ENCODE measurements around the gene HOXD12. TPM values are rescaled to one million over a fixed set of nuclear protein-coding genes. Genes with fewer than 3 reads are reported as not detected.

The HOXD12 gene
- total RNA-seq, 1 experiment from 2014 or later = not detected

- no peak for DNase-seq (ENCODE audit: low spot score)
These were observed 19.2 kb downstream of the HOXD12 start for GRCh38 chr2:176118601-176119339.

- no peak for DNase-seq (ENCODE audit: low spot score)
These were observed 21.0 kb downstream of the HOXD12 start for GRCh38 chr2:176120364-176121189.

GRCh38 chr2:176121190-176122051 lies 21.8 kb downstream of the HOXD12 start:
- DNase-seq (ENCODE audit: low spot score) = no peak

DNA sequence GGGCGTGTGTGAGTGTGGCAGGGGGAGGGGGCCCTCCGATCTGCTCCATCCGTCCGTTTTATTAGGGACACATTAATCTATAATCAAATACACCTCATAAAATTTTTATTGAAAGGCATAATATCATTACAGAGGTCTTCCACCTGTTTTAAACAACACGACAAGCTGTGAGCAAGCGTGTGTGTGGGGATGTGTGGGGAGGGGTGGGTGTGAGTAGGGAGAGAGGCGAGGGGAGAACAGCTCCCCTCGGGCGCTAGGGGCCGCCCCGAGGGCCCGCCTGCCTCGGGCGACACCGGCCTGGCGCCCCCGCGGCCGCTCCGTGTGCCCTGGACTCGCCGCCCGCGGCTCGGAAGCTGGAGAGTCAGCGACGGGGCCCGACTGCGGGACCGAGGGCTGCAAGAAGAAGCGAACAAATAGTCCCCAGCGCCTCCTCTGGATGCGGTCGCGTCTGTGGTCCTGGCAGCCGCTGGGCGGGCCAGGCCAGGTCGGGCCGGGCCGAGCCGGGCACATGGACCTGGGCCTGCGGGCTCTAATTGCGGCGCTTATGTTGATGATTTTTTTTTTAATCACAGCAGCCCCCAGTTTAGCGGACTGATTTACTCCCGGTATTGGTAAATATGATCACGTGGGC lies 22.6 kb downstream of the HOXD12 start:
- no peak for DNase-seq (ENCODE audit: low spot score)

DNA sequence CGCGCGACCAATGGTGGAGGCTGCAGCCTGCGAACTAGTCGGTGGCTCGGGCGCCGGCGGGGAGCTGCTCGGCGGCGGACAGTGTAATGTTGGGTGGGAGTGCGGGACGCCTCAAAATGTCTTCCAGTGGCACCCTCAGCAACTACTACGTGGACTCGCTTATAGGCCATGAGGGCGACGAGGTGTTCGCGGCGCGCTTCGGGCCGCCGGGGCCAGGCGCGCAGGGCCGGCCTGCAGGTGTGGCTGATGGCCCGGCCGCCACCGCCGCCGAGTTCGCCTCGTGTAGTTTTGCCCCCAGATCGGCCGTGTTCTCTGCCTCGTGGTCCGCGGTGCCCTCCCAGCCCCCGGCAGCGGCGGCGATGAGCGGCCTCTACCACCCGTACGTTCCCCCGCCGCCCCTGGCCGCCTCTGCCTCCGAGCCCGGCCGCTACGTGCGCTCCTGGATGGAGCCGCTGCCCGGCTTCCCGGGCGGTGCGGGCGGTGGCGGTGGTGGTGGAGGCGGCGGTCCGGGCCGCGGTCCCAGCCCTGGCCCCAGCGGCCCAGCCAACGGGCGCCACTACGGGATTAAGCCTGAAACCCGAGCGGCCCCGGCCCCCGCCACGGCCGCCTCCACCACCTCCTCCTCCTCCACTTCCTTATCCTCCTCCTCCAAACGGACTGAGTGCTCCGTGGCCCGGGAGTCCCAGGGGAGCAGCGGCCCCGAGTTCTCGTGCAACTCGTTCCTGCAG lies 23.3 kb downstream of the HOXD12 start, which contains the start of gene HOXD9:
TSS of gene HOXD9 (plus strand) at position 37 of the 728 bp plus-strand sequence. CDS start at position 87, 50 bp downstream.
- no peak for DNase-seq (ENCODE audit: low spot score)

- DNase-seq (ENCODE audit: low spot score) = no peak
These were observed 24.0 kb downstream of the HOXD12 start for GRCh38 chr2:176123411-176124109.

DNA sequence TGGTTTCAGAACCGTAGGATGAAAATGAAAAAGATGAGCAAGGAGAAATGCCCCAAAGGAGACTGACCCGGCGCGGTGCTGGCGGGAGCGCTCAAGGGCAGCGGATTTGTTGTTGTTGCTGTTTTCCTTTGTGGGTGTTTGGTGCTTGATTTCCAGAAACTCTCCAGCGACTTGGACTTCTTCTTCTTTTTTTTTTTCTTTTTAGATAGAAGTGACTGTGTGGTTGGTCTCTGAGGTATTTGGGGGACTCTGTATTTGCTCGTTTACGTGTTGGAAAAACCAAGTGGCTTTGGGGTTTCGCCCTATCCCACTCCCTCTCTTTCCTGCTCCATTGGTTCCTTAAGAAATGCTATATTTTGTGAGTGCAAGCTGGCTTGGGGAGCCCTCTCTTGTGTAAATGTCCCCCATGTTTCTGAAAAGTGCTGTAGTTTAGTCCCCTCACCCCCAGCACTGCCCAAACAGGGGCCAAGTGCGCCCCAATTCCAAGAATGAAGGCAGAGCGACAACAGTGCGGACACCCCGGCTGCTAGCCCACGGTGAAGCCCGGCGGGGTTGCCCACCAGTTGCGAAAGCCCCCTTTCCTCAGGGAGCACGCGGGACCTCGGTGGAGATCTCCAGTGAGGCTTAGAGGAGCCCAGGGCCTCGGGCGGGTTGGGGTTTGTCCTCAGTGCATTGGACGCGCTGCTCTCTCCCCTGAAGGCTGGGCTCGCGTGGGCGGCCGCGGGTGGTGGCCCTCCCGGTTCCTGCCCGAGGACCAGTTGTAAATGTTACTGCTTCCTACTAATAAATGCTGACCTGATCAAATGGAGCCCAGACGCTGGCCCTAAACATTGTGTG lies 24.7 kb downstream of the HOXD12 start:
- no peak for DNase-seq (ENCODE audit: low spot score)

DNA sequence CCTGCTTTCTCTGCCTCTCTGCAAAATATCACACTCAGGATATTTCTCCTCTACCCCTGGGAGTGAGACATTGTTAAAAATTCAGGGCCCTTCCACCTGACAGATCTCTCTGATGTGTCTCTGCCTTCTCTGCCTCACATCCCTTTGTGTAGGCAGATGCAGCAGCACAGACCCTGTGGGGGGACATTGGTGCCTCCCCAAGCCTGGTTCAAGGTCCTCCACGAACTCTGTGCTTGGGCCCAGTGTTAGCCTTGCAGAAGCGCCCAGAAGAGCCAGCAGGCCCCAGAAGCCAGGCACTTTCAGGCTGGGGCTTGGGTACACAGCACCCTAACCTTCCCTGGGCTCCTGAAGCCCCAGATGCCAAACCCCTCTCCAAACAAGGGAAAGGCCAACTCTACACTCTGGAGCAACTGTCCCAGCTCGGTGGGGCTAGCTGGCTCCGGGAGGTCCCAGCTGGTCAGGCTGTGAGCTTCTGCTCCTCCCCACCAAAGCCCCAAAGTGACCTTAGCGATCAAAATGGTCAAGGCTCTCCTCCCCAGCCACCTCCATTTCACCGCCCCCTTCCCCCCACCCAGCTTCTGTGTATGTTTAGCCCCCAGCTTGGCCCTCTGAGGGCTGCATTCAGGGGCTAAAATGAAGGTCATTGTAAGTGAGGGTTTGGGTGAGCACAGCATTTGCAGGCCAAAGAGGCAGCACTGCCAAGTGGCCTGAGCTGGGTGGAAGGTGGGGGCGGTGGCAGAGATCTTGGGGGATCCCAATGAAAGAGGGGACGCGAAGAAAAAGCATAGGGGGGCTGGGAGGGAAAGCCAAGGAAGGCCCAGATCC lies 25.6 kb downstream of the HOXD12 start:
- no peak for DNase-seq (ENCODE audit: low spot score)

GRCh38 chr2:176125772-176126054 lies 26.1 kb downstream of the HOXD12 start:
- no peak for DNase-seq (ENCODE audit: low spot score)

DNA sequence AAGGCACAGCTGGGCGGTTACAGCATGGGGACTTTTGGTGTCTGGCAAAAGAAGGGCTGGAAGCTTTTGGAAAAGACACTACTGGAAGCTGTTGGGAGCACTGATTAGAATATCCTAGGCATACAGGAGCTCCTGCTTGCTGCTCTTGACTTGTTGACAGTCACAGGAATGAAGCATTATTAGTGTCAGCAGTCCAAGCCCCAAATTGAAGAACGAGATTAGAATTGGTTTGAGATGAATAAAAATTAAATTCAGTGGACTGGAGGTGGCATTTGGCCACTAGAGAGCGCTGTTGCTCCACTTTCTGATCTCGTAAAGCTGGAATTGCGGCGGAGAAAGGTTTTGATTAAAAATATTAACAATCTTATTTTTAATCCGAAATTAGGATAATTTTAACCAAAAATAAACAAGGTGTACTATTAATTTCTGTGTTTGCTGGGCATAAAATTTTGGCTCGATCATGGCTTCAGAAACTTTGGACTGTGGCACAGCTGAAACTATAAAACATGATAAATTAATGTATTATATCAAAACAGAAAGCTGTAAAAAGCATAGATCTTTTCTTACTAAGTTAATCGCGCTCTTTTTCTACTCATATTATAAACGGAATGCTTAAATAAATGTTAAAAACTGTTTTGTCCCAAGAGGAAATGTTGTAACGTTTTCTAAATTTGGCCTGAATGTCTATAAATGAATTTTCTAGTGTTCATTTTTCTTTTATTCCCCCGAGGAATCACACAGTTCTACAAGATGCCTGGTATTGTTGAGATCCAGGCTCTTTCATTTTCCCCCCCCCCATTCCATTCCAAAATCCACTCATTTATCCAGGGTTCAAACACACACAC lies 27.6 kb downstream of the HOXD12 start:
- DNase-seq (ENCODE audit: low spot score) = peak; percentile 53

DNA sequence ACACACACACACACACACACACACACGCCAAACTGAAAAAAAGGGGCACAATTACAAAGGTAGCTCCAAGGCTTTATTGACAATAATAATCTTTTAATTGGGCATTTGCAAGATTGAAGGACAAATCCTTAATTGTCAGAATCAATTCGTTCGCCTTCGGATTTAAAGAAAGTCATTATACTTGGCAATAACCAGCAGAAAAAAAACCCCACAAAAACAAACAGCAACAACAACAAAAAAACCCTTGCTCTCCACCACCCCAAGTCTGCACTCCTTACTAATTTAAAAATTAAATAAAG lies 28.1 kb downstream of the HOXD12 start:
- DNase-seq (ENCODE audit: low spot score) = no peak

- DNase-seq (ENCODE audit: low spot score) = no peak
These were observed 28.8 kb downstream of the HOXD12 start for GRCh38 chr2:176128172-176128981.

DNA sequence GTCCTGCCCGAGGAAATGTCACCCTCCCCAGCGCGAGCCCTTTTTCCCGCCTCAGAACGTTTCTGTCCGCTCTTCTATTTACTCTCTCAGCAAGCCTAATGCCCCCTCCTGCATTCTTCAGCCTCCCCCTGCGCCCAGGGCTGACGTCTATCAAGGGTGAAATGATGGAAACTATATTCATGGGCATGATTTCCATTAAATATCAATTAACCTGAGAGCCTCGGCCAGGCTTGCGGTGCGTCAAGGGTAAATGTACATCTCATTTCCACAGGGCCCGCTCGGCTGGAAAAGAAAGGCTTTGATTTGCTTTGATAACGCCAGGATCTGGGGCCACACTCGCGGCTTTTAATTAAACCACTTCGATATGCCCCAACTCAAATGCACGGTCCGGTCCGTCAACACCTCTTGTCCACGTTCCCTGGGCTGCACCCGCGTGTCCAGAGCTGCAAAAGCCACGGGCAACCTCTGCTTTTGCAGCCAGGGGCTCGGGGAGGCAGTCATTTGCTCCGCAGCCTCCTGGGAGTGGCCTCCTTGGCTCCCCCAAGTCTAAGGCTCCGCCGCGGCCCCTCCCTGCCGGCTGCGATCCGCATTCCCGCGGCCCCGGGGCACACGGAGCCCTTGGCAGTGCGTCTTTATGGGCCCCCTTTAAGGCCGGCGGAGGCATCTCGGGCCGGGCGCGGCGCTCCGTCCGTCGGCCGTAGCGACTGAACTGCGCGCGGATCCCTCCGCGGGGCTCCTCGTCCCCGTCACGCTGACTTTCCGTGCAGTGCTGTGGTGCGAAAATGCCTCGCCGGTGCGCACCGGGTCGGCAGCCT lies 29.6 kb downstream of the HOXD12 start, which contains the start of gene HOXD8:
TSS of gene HOXD8 (plus strand) at position 724 of the 815 bp plus-strand sequence. CDS start 662 bp downstream, outside the sequence.
- DNase-seq (ENCODE audit: low spot score) = peak; percentile 32

DNA sequence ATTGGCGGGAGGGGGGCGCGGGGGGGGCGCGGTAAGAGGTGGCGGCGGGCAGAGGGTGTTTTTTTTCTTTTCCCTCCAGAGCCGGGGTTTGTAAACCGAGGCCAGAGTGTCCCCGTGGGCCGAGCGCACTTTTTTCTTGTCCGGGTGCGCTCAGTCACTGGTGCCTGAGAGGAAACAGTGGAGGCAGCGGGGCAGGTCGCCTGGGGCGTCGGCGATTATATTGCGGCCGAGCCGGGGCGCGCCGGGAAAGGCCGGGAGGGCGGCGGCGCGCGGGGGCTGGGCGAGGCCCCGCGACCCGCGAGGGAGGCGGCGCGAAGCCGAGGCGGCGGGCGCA lies 30.2 kb downstream of the HOXD12 start:
- peak; percentile 14 for DNase-seq (ENCODE audit: low spot score)

- peak; percentile 53 for DNase-seq (ENCODE audit: low spot score)
These were observed 30.8 kb downstream of the HOXD12 start for GRCh38 chr2:176130147-176130956.

All from A172 (cell line).